Aorta (tissue), 5 donors: ENCODE data around the gene ALDH3B1. TPM values are rescaled to one million over a fixed set of nuclear protein-coding genes. Genes with fewer than 3 reads are reported as not detected.

Experiments
- ATAC-seq: fragments of 200-7000 bp; cut with Tn5 transposase; one replicate; pipeline ENCODE4 v1.9.1; 2022; ENCODE audit warnings: moderate library complexity; ENCODE audit not compliant: low FRiP score
- DNase-seq, 2 donors: peaks; one replicate each; pipeline ENCODE4 v3.0.0-alpha.2; 2020
- H3K27ac ChIP-seq, 2 donors: one replicate each; pipeline ENCODE4 v1.5.1; 2013; ENCODE audit warnings: low read length in 2 of 2, mild to moderate bottlenecking in 2 of 2, moderate library complexity in 2 of 2, control low read depth in 1 of 2, inconsistent platforms in 1 of 2, low read depth in 1 of 2
- H3K27me3 ChIP-seq, 2 donors: one replicate each; pipeline ENCODE4 v1.6.1; 2013; ENCODE audit warnings: control low read depth in 1 of 2, low read length in 1 of 2, mild to moderate bottlenecking in 1 of 2, moderate library complexity in 1 of 2; ENCODE audit not compliant: insufficient read depth in 2 of 2, control insufficient read depth in 1 of 2
- H3K36me3 ChIP-seq, 2 donors: one replicate each; pipeline ENCODE4 v1.6.1; 2013; ENCODE audit warnings: control low read depth in 1 of 2, low read length in 1 of 2, mild to moderate bottlenecking in 1 of 2; ENCODE audit not compliant: insufficient read depth in 2 of 2, control insufficient read depth in 1 of 2
- H3K4me1 ChIP-seq, 2 donors: one replicate each; pipeline ENCODE4 v1.6.1; 2013; ENCODE audit warnings: low read length in 2 of 2, control low read depth in 1 of 2, mild to moderate bottlenecking in 1 of 2, moderate library complexity in 1 of 2; ENCODE audit not compliant: insufficient read depth in 2 of 2, control insufficient read depth in 1 of 2
- H3K4me3 ChIP-seq, 2 donors: one replicate each; pipeline ENCODE4 v1.5.1; 2013; ENCODE audit warnings: low read length in 2 of 2, control low read depth in 1 of 2, mild to moderate bottlenecking in 1 of 2
- H3K9me3 ChIP-seq: one replicate; pipeline ENCODE4 v1.6.1; 2013; ENCODE audit warnings: mild to moderate bottlenecking, low read length; ENCODE audit not compliant: control insufficient read depth
- WGBS, 2 donors: extraction: QIAGEN DNeasy Blood & Tissue Kit; methylation state at CpG; one replicate each; pipeline ENCODE4 v1.1.7; 2013; 5-methylcytosine and 5-hydroxymethylcytosine counted together
- intact Hi-C, 2 donors: fragments of 100-400 bp; cut with DNase I; formaldehyde crosslinking; loops; one replicate each; pipeline versions ENCODE4 v1.14.2 to v1.15.0; 2022
- polyA plus RNA-seq, 2 donors: library from polyadenylated mRNA; stranded (reverse); fragments of 200-250 nt; gene quantifications; one replicate each; pipeline ENCODE4 v1.2.3, GENCODE V29; 2013
- total RNA-seq, 2 donors: library from RNA; stranded (reverse); fragmentation: NEBNext Ultra II Directional; extraction: Animal tissue kit (Norgen Biotek cat#: 25700); gene quantifications; one replicate each; pipeline ENCODE4 v1.2.1, GENCODE V29; 2021
- donor health status: healthy with polysubstance abuse.
- donor health status: Bipolar disorder and iron deficiency.
- donor health status: DM: no; HTN: no; CAD: no.
- donor health status: DM: no; HTN: no; CAD: no.
- donor health status: DM: yes; HTN: yes; CAD: no.

Gene ALDH3B1
- total and polyA plus RNA-seq, 4 donors = 9.1 to 12.4 (median 10.0) TPM

GRCh38 chr11:68051191-68052136 lies 41.3 kb downstream of the ALDH3B1 start:
- Histone ChIP-seq H3K4me3 (no peak overlapping the region), H3K4me1 (no peaks in the 10 kb centered on the region), H3K27me3 (no peaks in the 10 kb centered on the region), H3K36me3 (peaks cover 0 to 4% of the 10 kb centered on the region in 2 donors), H3K9me3 (no peaks in the 10 kb centered on the region), H3K27ac (no peak overlapping the region)
- no peak for ATAC-seq
- DNase-seq = no peak
- WGBS, 2 donors = 87 to 88% methylated on average over 14 of the region's 14 CpGs
- intact Hi-C loops = no loop called here

DNA sequence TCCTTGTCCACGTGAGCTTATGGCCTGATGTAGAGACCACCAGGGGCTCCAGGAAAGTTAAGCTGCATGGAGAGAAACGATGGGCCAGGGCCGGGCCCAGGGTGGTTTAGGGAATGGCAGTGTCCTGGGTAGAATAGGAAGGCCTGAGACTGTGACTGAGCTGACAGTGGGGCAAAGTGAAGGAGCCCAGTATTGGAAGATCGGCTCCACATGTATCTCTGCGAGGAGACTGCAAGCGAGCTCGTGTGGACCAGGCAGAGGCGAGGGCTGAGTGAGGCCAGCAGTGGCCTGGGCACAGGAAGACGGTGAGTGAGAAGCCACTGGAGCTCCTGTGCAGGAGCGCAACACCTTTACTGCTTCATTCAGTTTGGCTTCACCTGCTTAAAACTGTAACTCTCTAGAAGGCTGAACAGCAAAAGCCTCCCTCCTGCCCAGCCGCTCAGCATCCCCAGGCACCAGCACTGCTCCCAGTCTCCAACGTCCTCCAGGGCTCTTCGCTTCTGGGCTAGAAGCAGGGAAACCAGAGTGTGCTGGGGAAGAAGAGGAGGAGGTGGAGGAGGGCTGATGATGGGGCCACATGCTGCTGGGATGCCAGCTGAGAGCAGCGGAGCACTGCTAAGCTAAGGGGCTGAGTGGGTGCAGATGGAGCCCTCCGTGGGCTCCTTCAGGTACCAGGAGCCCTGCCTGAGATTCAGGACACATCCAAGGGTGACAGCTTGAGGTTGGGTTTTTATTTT lies 42.2 kb downstream of the ALDH3B1 start:
- ATAC-seq = no peak
- no peaks in the 10 kb centered on the region for H3K4me1 ChIP-seq
- H3K9me3 ChIP-seq = no peaks in the 10 kb centered on the region
- H3K27ac ChIP-seq = no peak overlapping the region
- intact Hi-C loops = no loop called here
- no peak for DNase-seq
- 87 to 90% methylated on average over 15 of the region's 15 CpGs for WGBS, 2 donors
- no peaks in the 10 kb centered on the region for H3K27me3 ChIP-seq
- peaks cover 0 to 4% of the 10 kb centered on the region in 2 donors for H3K36me3 ChIP-seq
- no peak overlapping the region for H3K4me3 ChIP-seq

- intact Hi-C loops = no loop called here
- Histone ChIP-seq H3K36me3 (peaks cover 0 to 4% of the 10 kb centered on the region in 2 donors), H3K4me3 (no peak overlapping the region), H3K9me3 (no peaks in the 10 kb centered on the region), H3K27ac (no peak overlapping the region), H3K4me1 (no peaks in the 10 kb centered on the region), H3K27me3 (no peaks in the 10 kb centered on the region)
- no peak for DNase-seq
- ATAC-seq = peak; percentile 22
- WGBS, 2 donors = 61 to 71% methylated on average over 9 of the region's 9 CpGs
Measured at GRCh38 chr11:68053117-68053516, 43.0 kb downstream of the ALDH3B1 start.

DNA sequence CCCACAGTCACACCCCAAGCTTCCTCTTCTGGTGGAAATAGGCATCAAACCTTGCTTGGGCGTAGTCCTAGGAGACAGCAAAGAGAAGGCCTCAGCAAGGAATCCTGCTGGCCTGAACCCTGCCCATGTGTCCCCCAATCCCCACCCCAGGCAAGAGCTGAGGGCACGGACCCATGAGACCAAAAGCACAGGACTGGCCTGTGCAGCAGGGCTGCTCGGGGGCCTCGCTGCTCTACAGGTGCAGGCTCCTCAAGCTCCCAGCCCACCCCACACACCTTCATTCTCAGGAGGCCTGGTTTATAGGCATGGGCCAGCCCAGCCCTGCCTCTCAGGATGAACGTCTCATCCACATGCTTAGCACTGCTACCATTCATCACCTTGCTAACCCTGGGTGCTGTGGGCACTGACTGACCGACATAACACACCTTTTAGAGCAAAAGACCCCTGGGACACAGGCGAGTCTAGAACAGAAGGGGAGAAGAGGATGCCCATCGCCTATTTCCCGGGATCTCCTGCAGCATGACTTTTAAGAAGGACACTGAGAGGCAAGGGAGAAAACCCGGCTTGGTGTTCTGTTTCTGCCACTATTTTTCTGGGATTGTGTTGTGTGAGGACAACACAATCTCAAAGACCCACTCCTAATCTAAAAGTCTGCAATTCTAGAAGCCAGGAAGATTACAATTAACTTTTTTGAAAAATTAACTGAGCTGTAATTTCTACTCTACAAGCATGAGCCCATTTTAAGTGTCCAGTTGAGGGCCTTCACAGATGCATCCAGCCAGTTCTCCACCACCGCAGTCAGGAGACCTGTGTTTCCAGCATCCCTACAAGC lies 44.1 kb downstream of the ALDH3B1 start:
- H3K27ac ChIP-seq = no peak overlapping the region
- H3K4me3 ChIP-seq = no peak overlapping the region
- no peak for DNase-seq
- H3K36me3 ChIP-seq = peaks cover 0 to 4% of the 10 kb centered on the region in 2 donors
- no peak for ATAC-seq
- H3K27me3 ChIP-seq = no peaks in the 10 kb centered on the region
- intact Hi-C loops = no loop called here
- WGBS, 2 donors = 84 to 87% methylated on average over 11 of the region's 11 CpGs
- no peaks in the 10 kb centered on the region for H3K9me3 ChIP-seq
- H3K4me1 ChIP-seq = no peaks in the 10 kb centered on the region

GRCh38 chr11:68056317-68057285 lies 46.5 kb downstream of the ALDH3B1 start:
- Histone ChIP-seq H3K27ac (no peak overlapping the region), H3K4me3 (no peak overlapping the region), H3K9me3 (no peaks in the 10 kb centered on the region), H3K27me3 (no peaks in the 10 kb centered on the region), H3K36me3 (peaks cover 0 to 4% of the 10 kb centered on the region in 2 donors), H3K4me1 (no peaks in the 10 kb centered on the region)
- whole genome bisulfite sequencing, 2 donors = 90 to 91% methylated on average over 12 of the region's 12 CpGs
- intact Hi-C loops = no loop called here
- no peak for DNase-seq
- no peak for ATAC-seq

GRCh38 chr11:68057807-68058206 lies 47.7 kb downstream of the ALDH3B1 start:
- peaks cover 0 to 4% of the 10 kb centered on the region in 2 donors for H3K36me3 ChIP-seq
- DNase-seq (no peak), ATAC-seq (no peak)
- no peak overlapping the region for H3K4me3 ChIP-seq
- intact Hi-C loops = no loop called here
- WGBS, 2 donors = 97 to 99% methylated on average over 4 of the region's 4 CpGs
- H3K9me3 ChIP-seq = no peaks in the 10 kb centered on the region
- H3K27ac ChIP-seq = no peak overlapping the region
- H3K27me3 ChIP-seq = no peaks in the 10 kb centered on the region
- H3K4me1 ChIP-seq = no peaks in the 10 kb centered on the region

- ATAC-seq (no peak), DNase-seq (no peak)
- H3K36me3 ChIP-seq = peaks cover 0 to 2% of the 10 kb centered on the region in 2 donors
Measured at GRCh38 chr11:68061508-68061907, 51.4 kb downstream of the ALDH3B1 start.

More at GRCh38 chr11:68061508-68061907, 51.4 kb downstream of the ALDH3B1 start:
- Histone ChIP-seq H3K4me1 (no peaks in the 10 kb centered on the region), H3K9me3 (no peaks in the 10 kb centered on the region), H3K27me3 (no peaks in the 10 kb centered on the region), H3K27ac (no peak overlapping the region), H3K4me3 (no peak overlapping the region)
- WGBS, 2 donors = 95 to 96% methylated on average over 7 of the region's 7 CpGs
- intact Hi-C loops = no loop called here
